Activated gamma-delta T cell treated with anti-CD3 and anti-CD28 coated beads, Interleukin-2, amount 50 U/mL, for 16 hours (primary cell): ENCODE results near the gene RUVBL1.
A peak's percentile ranks its signal among the peaks of the same experiment; 100 is the strongest.

Experiments used
- DNase-seq: peaks from one replicate; pipeline ENCODE4 v3.0.0-alpha.2; 2020; ENCODE audit warnings: low read depth

RUVBL1 gene

DNA sequence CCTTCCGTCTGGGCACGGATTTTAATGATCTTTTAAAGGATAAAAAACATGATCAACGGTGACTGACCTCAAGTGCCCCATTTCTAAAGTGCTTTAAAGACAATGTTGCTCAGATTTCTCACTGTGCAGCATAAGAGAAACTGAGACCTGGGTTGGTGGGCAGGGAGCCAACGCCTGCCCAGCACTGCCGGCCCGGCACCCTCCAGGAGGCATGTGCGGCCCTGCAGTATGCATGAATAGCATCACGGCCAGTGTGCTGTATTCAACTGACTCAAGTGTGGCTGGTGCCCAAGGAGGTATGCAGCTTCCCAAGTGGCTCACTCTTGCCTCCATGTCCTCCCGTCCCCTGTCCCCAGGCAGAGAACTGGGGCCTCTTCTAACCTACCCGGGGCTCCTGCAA is 41.1 kb downstream of the RUVBL1 start:
- DNase-seq: no peak

- DNase-seq: no peak
Observed at GRCh38 chr3:128081846-128082245, 41.8 kb downstream of the RUVBL1 start.

GRCh38 chr3:128081226-128081625 is 42.4 kb downstream of the RUVBL1 start:
- no peak for DNase-seq

DNA sequence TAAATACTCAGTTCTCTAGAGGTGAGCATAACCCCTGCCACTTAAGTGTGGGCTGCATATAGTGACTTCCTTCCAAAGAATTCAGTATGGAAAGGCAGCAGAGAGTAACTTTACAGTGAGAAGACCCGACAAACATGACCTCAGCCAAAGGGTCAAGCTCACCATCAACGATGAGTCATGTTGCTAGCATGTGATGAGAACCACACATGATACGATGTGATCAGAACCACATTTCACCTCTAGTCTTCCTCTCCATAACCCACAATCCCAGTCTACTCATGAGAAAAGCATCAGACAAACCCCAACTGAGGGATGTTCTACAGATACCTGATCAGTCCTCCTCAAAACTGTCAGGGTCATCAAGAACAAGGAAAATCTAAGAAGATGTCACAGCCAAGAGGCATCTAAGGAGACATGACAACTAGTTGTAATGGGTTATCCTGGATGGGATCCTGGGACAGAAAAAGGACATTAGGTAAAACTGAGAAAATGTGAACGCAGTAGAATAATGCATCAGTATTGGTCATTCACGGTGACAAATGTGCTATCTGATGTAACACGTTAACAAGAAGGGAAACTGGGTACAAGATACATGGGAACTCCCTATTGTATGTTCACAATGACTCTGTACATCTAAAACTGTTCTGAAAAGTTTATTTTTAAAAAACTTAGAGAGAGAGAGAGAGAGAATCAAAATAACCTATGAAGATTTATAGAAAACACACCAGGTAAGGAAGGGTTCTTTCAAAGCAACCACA is 43.1 kb downstream of the RUVBL1 start:
- no peak for DNase-seq

DNA sequence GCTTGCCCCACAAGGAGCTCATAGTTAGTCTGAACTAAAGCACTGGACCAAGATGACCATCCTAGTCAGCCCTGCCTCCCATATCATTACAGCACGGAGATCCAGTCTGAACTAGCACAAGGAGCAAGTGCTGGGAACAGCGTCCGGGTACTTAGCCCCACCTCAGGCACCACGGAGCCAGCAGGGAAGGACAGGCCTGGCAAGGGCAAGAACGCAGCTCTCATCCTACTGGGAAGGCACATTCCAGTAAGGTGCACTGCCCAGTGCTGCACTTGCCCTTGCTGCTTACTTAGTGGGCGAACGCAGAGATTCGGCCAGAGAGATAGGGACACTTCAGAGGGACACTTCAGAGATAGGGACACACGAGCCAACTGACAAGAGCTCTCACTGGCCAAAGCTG is 43.8 kb downstream of the RUVBL1 start:
- no peak for DNase-seq

DNA sequence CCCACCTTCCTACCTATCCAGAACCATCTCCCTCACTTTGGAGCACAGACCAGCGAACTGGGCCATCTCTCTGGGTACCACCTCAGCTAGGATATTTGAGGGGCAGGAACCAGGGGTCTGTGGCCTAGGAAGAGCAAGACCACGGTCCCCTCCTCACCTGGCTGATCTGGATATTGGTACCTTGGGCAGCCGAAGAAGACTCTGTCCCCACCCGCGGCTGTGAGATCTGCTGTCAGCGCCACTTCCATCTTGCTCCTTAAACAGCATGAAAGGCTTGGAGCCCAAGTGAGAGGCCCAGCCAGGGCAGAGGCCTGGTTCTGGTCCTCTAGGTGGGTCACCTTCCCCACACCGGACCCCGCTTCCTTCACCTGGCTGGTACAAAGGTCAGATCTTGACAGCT is 44.7 kb downstream of the RUVBL1 start:
- DNase-seq: no peak

- no peak for DNase-seq
Observed at GRCh38 chr3:128078322-128078721, 45.3 kb downstream of the RUVBL1 start.

DNA sequence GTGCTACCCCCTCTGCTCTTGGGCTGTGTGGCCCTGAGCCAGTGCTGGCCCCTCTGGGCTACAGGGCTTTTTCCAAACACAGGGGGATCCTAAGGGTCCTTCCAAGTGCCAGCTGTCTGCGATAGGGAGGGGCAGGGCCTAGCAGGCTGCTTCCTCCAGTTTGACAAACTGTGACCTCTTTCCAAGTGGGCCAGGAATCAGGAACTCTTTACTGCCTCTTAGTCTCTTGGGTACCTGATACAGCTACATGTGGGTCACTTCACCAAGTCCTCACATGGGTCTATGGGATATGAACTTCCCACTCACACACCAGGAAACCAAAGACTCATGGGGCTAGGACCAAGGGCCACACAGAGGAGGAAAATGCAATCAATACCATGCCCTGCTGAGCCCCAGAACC is 45.9 kb downstream of the RUVBL1 start:
- no peak for DNase-seq

- no peak for DNase-seq
Observed at GRCh38 chr3:128077202-128077624, 46.4 kb downstream of the RUVBL1 start.

GRCh38 chr3:128076483-128077201 is 47.0 kb downstream of the RUVBL1 start:
- DNase-seq: no peak

DNA sequence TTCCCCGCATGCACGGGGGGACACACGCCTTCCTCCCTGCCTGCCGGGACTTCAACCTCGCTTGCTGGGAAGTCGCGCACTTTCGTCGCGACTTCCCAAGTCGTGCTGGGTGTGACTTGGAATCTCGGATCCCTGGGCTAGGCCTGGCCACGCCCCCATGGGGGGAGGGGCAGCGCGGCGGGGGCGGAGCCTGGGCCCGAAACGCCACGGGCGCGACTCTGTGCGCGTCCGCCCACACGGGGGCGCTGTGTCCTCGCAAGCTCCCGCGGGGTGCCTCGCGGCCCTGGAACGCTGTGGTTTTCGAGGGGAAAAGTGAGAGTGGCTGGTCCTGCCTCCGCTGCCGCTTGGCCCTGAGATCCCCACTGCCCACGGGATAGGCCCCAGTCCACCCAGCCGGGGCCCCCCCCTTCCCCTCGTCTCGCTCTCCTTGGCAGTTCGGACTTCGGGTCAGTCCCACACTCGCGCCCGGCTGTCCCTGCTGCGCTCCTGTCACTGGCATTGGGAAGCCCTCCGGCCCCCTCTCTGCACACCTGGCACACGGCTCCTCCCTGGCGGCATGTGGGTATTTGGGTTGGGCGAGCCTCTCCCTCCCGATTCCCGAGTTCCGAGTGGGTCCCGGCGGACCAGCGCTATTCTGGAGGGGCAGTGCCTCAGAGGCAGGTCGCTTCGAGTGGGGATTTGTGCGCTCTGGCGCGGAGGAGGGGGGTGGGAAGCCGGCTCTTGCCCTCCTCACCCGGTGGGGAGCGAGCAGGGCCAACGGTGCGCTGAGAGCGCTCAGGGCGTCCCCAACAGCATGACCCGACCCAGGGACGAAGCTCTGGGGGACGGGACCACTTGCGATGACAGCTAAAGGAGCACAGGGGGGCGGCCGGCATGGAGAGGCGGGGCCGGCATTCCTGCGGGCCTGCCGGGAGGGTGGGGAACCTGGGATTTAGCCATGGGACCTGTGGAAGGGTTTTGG is 47.8 kb downstream of the RUVBL1 start:
- DNase-seq: peak; percentile 80

GRCh38 chr3:128074851-128075521 is 48.6 kb downstream of the RUVBL1 start:
- DNase-seq: no peak

- no peak for DNase-seq
Observed at GRCh38 chr3:128073807-128074206, 49.8 kb downstream of the RUVBL1 start.

GRCh38 chr3:128073185-128073725 is 50.4 kb downstream of the RUVBL1 start:
- no peak for DNase-seq

GRCh38 chr3:128072454-128073184 is 51.0 kb downstream of the RUVBL1 start:
- DNase-seq: no peak

DNA sequence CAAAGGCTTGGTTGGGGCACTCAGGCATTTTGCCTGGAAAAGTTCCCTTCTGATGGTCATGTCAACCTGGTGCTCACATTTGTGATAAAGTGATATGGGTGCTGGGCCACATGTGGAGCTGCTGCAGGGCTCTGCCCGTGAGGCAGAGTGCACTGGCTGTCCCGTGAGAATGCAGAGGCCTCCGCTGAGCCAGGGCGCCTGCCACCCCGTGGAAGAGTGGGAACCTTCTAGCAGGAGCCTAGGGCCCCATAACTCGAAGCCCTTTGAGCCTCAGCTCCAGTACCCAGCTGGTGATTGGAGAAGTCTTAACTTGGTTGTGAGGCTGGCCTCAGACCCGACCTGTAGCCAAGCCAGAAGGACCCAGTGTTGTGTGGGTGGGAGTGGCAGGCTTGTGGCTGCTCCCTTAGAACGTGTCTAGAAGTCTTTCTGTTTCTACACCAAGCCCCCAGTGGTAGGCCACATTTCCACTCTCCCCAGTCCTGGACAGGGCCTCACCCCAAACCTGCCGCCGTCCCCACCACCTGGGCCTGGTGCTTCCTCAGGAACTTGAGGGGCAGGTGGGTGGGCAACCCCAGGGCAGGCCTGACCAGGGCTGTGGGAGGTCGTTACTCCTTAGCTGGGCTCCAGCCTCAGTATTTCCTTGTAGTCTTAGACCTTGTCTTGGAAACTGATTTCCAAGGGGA is 51.7 kb downstream of the RUVBL1 start:
- no peak for DNase-seq

DNA sequence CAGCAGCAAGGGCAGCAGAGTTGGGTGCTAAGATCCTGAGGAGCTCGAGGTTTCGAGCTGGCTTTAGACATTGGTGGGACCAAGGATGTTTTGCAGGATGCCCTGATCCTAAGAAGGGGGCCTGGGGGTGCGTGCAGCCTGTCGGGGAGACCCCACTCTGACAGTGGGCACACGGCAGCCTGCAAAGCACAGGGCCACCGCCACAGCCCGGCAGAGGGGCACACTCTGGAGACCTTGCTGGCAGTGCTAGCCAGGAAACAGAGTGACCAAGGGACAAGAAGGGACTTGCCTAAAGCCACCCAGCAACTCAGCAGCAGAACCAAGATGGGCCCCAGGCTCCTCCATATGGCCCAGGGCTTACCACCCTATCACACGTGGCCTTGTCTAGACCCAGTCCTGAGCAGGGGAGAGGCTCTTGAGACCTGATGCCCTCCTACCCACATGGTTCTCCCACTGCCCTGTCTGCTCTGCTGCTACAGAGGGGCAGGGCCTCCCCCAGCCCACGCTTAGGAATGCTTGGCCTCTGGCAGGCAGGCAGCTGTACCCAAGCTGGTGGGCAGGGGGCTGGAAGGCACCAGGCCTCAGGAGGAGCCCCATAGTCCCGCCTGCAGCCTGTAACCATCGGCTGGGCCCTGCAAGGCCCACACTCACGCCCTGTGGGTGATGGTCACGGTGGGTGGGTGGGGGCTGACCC is 52.6 kb downstream of the RUVBL1 start:
- no peak for DNase-seq

GRCh38 chr3:128069271-128069670 is 54.3 kb downstream of the RUVBL1 start:
- no peak for DNase-seq

GRCh38 chr3:128068156-128068620 is 55.4 kb downstream of the RUVBL1 start:
- no peak for DNase-seq

DNA sequence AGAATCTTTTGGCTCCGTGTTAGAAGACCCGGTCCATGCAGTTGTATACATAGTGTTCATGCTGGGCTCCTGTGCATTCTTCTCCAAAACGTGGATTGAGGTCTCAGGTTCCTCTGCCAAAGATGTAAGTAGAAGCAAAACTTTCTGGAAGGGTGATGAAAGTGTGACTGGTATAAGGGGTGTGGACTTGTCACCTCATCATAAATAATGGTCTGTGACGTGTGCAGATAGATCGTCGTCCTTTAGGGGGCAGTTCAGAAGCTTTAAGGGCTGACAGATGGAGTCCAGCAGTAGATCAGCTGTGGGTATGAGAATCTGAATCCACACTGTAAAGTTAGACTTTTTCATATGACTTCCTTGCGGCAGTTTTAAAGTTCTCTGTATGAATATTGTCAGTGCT is 56.1 kb downstream of the RUVBL1 start:
- DNase-seq: no peak
